ENCODE data around the gene RPTOR. TPM values are rescaled to one million over a fixed set of nuclear protein-coding genes. Genes with fewer than 3 reads are reported as not detected.

RPTOR gene
- polyA plus RNA-seq, 1 of the 3 experiments (the other 2 are of a cell fraction), result 14.9 TPM

- CTCF ChIA-PET, result interaction anchor here (1.4 kb wide), 1 partner anchor 137 kb away, joined by 3 read pairs; no protein-coding TSS in a partner anchor
- POLR2A ChIA-PET, result no interaction called here
- Histone ChIP-seq H3K9me2 (no peaks in the 10 kb centered on the region), H3K4me1 (ENCODE audit: control insufficient read depth in 1 of 2, insufficient read depth in 2 of 2, low read depth in 1 of 2, low read length in 1 of 2) (peaks cover 17 to 36% of the 10 kb centered on the region in 2 experiments; a peak in 3 of 4 replicates), H3K4me3 (ENCODE audit: low read depth in 2 of 2, low read length in 1 of 2) (no peak overlapping the region), H2AFZ (ENCODE audit: low read depth) (no peak overlapping the region), H3K27ac (ENCODE audit: low read depth in 2 of 2, low read length in 1 of 2) (no peak overlapping the region), H3K9ac (no peak overlapping the region), H3F3A (replicated peaks; ENCODE audit: insufficient read depth) (no peaks in the 10 kb centered on the region), H3K4me2 (no peak overlapping the region), H3K9me3 (no peaks in the 10 kb centered on the region), H4K20me1 (ENCODE audit: insufficient read depth) (no peaks in the 10 kb centered on the region), H3K79me2 (ENCODE audit: insufficient read depth) (peaks cover 52% of the 10 kb centered on the region), H3K27me3 (ENCODE audit: insufficient read depth) (no peaks in the 10 kb centered on the region), H3K36me3 (replicated peaks in 1 of 2; ENCODE audit: control insufficient read depth in 1 of 2, insufficient read depth in 2 of 2, low read length in 1 of 2) (no peaks in the 10 kb centered on the region)
- no peak for DNase-seq
- TF ChIP-seq USF1 (IDR thresholded peaks at IDR 0.05; ENCODE audit: borderline replicate concordance, low read depth) (no peak), RFX5 (IDR thresholded peaks at IDR 0.05; ENCODE audit: low read length) (no peak), POLR2AphosphoS5 (IDR thresholded peaks at IDR 0.05; ENCODE audit: low read depth, low read length) (no peak), TEAD4 (IDR thresholded peaks at IDR 0.05; ENCODE audit: borderline replicate concordance, insufficient read depth) (no peak), REST (IDR thresholded peaks at IDR 0.05; ENCODE audit: low read depth, low read length) (no peak), NFIC (IDR thresholded peaks at IDR 0.05; ENCODE audit: borderline replicate concordance) (no peak), GATA2 (CRISPR knock-in tag; IDR thresholded peaks at IDR 0.05) (no peak), JUND (IDR thresholded peaks at IDR 0.05) (no peak), GABPA (IDR thresholded peaks at IDR 0.05; ENCODE audit: low read depth) (no peak), TCF12 (IDR thresholded peaks at IDR 0.05) (no peak), FOXM1 (IDR thresholded peaks at IDR 0.05; ENCODE audit: low read depth) (no peak), EP300 (IDR thresholded peaks at IDR 0.05; ENCODE audit: borderline replicate concordance in 1 of 2, low read depth in 1 of 2, low read length in 1 of 2) (no peak)
- TF ChIP-seq, protein P1, sequence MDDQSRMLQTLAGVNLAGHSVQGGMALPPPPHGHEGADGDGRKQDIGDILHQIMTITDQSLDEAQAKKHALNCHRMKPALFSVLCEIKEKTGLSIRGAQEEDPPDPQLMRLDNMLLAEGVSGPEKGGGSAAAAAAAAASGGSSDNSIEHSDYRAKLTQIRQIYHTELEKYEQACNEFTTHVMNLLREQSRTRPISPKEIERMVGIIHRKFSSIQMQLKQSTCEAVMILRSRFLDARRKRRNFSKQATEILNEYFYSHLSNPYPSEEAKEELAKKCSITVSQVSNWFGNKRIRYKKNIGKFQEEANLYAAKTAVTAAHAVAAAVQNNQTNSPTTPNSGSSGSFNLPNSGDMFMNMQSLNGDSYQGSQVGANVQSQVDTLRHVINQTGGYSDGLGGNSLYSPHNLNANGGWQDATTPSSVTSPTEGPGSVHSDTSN (IDR thresholded peaks at IDR 0.05), result no peak
- TF ChIP-seq, protein P2, sequence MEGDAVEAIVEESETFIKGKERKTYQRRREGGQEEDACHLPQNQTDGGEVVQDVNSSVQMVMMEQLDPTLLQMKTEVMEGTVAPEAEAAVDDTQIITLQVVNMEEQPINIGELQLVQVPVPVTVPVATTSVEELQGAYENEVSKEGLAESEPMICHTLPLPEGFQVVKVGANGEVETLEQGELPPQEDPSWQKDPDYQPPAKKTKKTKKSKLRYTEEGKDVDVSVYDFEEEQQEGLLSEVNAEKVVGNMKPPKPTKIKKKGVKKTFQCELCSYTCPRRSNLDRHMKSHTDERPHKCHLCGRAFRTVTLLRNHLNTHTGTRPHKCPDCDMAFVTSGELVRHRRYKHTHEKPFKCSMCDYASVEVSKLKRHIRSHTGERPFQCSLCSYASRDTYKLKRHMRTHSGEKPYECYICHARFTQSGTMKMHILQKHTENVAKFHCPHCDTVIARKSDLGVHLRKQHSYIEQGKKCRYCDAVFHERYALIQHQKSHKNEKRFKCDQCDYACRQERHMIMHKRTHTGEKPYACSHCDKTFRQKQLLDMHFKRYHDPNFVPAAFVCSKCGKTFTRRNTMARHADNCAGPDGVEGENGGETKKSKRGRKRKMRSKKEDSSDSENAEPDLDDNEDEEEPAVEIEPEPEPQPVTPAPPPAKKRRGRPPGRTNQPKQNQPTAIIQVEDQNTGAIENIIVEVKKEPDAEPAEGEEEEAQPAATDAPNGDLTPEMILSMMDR (IDR thresholded peaks at IDR 0.05), result no peak
- TF ChIP-seq, protein P3, sequence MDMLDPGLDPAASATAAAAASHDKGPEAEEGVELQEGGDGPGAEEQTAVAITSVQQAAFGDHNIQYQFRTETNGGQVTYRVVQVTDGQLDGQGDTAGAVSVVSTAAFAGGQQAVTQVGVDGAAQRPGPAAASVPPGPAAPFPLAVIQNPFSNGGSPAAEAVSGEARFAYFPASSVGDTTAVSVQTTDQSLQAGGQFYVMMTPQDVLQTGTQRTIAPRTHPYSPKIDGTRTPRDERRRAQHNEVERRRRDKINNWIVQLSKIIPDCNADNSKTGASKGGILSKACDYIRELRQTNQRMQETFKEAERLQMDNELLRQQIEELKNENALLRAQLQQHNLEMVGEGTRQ (IDR thresholded peaks at IDR 0.05; ENCODE audit: borderline replicate concordance, low read depth, low read length), result no peak
- 97% methylated on average over 3 of the region's 3 CpGs for WGBS (ENCODE audit: low lambda C conversion rate)
Measured at GRCh38 chr17:80722661-80723060, 178.0 kb downstream of the RPTOR start.
